ENCODE results near the gene ERAP2. TPM values are rescaled to one million over a fixed set of nuclear protein-coding genes. Genes with fewer than 3 reads are reported as not detected.

ERAP2 gene
- total and polyA plus RNA-seq, 10 of the 15 experiments (the other 5 are each of a cell fraction or from before 2014, with no cell fraction given), result 4.0 to 28.7 (median 11.7) TPM

GRCh38 chr5:96946381-96946780 is 70.1 kb downstream of the ERAP2 start:
- Histone ChIP-seq H4K20me1 (ENCODE audit: control insufficient read depth, insufficient read depth) (no peaks in the 10 kb centered on the region; the same call in 1 of the 2 replicates), H3K27ac (ENCODE audit: control insufficient read depth, insufficient read depth) (no peak overlapping the region), H3K4me2 (ENCODE audit: control insufficient read depth, insufficient read depth) (no peak overlapping the region), H3K36me3 (ENCODE audit: control insufficient read depth in 2 of 2, insufficient read depth in 2 of 2, low read length in 1 of 2) (peaks cover 1 to 10% of the 10 kb centered on the region in 2 experiments), H3K9me3 (replicated peaks; ENCODE audit: control insufficient read depth, insufficient read depth, low read length) (peaks cover 11% of the 10 kb centered on the region), H3K4me1 (ENCODE audit: control insufficient read depth, insufficient read depth, low read length) (no peaks in the 10 kb centered on the region), H3K4me3 (no peak overlapping the region), H3K79me2 (ENCODE audit: control insufficient read depth, insufficient read depth, low read length) (peaks cover 86% of the 10 kb centered on the region), H3K27me3 (replicated peaks in 1 of 2; ENCODE audit: control insufficient read depth in 2 of 2, insufficient read depth in 2 of 2, low read length in 1 of 2) (no peaks in the 10 kb centered on the region), H3K9ac (ENCODE audit: control insufficient read depth, insufficient read depth, low read length) (no peak overlapping the region), H2AFZ (ENCODE audit: control insufficient read depth, low read depth, low read length) (no peak overlapping the region)
- RAD21 ChIA-PET (ENCODE audit: unreplicated experiment), result interaction anchor here (1.0 to 1.6 kb wide), 5 partner anchors 15 to 215 kb away, joined by 3 to 4 read pairs (median 4); partner anchors contain the start of gene LIX1
- no TSS peak for BruUV-seq (replicated peaks)
- TF ChIP-seq NFIC (IDR thresholded peaks at IDR 0.05; ENCODE audit: low read depth, low read length) (no peak), IKZF1 (conservative IDR thresholded peaks at IDR 0.05) (no peak), CHD2 (IDR thresholded peaks at IDR 0.05; ENCODE audit: borderline replicate concordance, low read depth, low read length) (no peak), RB1 (IDR thresholded peaks at IDR 0.05; ENCODE audit: borderline replicate concordance) (no peak)
- intact Hi-C loops (cut with micrococcal nuclease; ENCODE audit: unreplicated experiment) (no loop called here), in situ Hi-C loops (cut with MboI) (no loop called here)
- DNase-seq (ENCODE audit: low read depth, low spot score) (no peak), ATAC-seq (no peak), FAIRE-seq (peak; percentile 44)
- POLR2A ChIA-PET, result interaction anchor here (1.8 kb wide), 1 partner anchor 15 kb away, joined by 4 read pairs; no protein-coding TSS in a partner anchor
- CTCF ChIA-PET, result interaction anchor here (0.8 to 1.1 kb wide), 2 partner anchors 11 to 77 kb away, joined by 3 to 4 read pairs; no protein-coding TSS in a partner anchor
- 96% methylated on average over 3 of the region's 3 CpGs for WGBS (ENCODE audit: insufficient coverage, insufficient replicate concordance, low lambda C conversion rate, missing lambda C conversion rate)
- SMC1A ChIA-PET (ENCODE audit: uncharacterized antibody, unreplicated experiment), result interaction anchor here (1.2 to 3.6 kb wide), 10 partner anchors 8 to 94 kb away, joined by 3 to 12 read pairs (median 5); no protein-coding TSS in a partner anchor

- FAIRE-seq (no peak), DNase-seq (ENCODE audit: low read depth, low spot score) (no peak), ATAC-seq (no peak)
- intact Hi-C loops (cut with micrococcal nuclease; ENCODE audit: unreplicated experiment), result no loop called here
- in situ Hi-C loops (cut with MboI), result no loop called here
- Histone ChIP-seq H3K79me2 (ENCODE audit: control insufficient read depth, insufficient read depth, low read length) (peaks cover 88% of the 10 kb centered on the region), H3K4me1 (ENCODE audit: control insufficient read depth, insufficient read depth, low read length) (peaks cover 22% of the 10 kb centered on the region), H2AFZ (ENCODE audit: control insufficient read depth, low read depth, low read length) (no peak overlapping the region), H3K36me3 (ENCODE audit: control insufficient read depth in 2 of 2, insufficient read depth in 2 of 2, low read length in 1 of 2) (peaks cover 1 to 3% of the 10 kb centered on the region in 2 experiments), H3K27ac (ENCODE audit: control insufficient read depth, insufficient read depth) (no peak overlapping the region), H3K4me2 (ENCODE audit: control insufficient read depth, insufficient read depth) (no peak overlapping the region), H3K4me3 (no peak overlapping the region), H3K27me3 (replicated peaks in 1 of 2; ENCODE audit: control insufficient read depth in 2 of 2, insufficient read depth in 2 of 2, low read length in 1 of 2) (no peaks in the 10 kb centered on the region), H3K9me3 (replicated peaks; ENCODE audit: control insufficient read depth, insufficient read depth, low read length) (peaks cover 11% of the 10 kb centered on the region), H4K20me1 (ENCODE audit: control insufficient read depth, insufficient read depth) (no peaks in the 10 kb centered on the region), H3K9ac (ENCODE audit: control insufficient read depth, insufficient read depth, low read length) (no peak overlapping the region)
- no TSS peak for BruUV-seq (replicated peaks)
- RAD21 ChIA-PET (ENCODE audit: unreplicated experiment), result interaction anchor here (1.2 to 1.5 kb wide), 2 partner anchors 12 to 83 kb away, joined by 3 read pairs; no protein-coding TSS in a partner anchor
- POLR2A ChIA-PET, result no interaction called here
- SMC1A ChIA-PET (ENCODE audit: uncharacterized antibody, unreplicated experiment), result interaction anchor here (1.1 kb wide), 1 partner anchor 9 kb away, joined by 3 read pairs; no protein-coding TSS in a partner anchor
- WGBS (ENCODE audit: insufficient coverage, insufficient replicate concordance, low lambda C conversion rate, missing lambda C conversion rate), result 100% methylated on average over 3 of the region's 3 CpGs
- CTCF ChIA-PET, result interaction anchor here (1.0 to 2.6 kb wide), 3 partner anchors 10 to 190 kb away, joined by 3 to 7 read pairs (median 3); partner anchors contain the start of gene LIX1
- TF ChIP-seq NFIC (IDR thresholded peaks at IDR 0.05; ENCODE audit: low read depth, low read length) (no peak), E2F4 (IDR thresholded peaks at IDR 0.05; ENCODE audit: low read depth, low read length) (no peak), POLR2A (IDR thresholded peaks at IDR 0.05; ENCODE audit: low read depth, low read length) (no peak), E4F1 (IDR thresholded peaks at IDR 0.05; ENCODE audit: borderline replicate concordance, partially characterized antibody) (no peak), YY1 (IDR thresholded peaks at IDR 0.05; ENCODE audit: low read depth, low read length) (no peak), IRF5 (IDR thresholded peaks at IDR 0.05; ENCODE audit: borderline replicate concordance) (no peak)
Measured at GRCh38 chr5:96952118-96952750, 75.9 kb downstream of the ERAP2 start.

Data from GM12878 (cell line).